H1 (cell line): ENCODE measurements around the gene CEND1. TPM values are rescaled to one million over a fixed set of nuclear protein-coding genes. Genes with fewer than 3 reads are reported as not detected.

Experiments used
- CEBPB ChIP-seq: IDR thresholded peaks from 2 replicates; pipeline ENCODE4 v1.6.1; 2012; ENCODE audit warnings: low read depth, low read length
- RNF2 ChIP-seq: fragments of 200-900, 300-1000 bp; sonication (generic); IDR thresholded peaks from 2 replicates; pipeline ENCODE4 v1.7.1; 2016; ENCODE audit warnings: borderline replicate concordance, low read depth, mild to moderate bottlenecking, antibody characterized with exemption, low read length; ENCODE audit not compliant: poor library complexity, severe bottlenecking; ENCODE audit errors: missing control alignments
- SUZ12 ChIP-seq: fragments of 200-600 bp; sonication (generic); IDR thresholded peaks from 2 replicates; pipeline ENCODE4 v1.6.1; 2012; ENCODE audit warnings: mild to moderate bottlenecking, inconsistent platforms, low read length, moderate library complexity, mixed read lengths
- YY1 ChIP-seq: IDR thresholded peaks from 2 replicates; pipeline ENCODE4 v1.6.1; 2011; ENCODE audit warnings: low read depth, mild to moderate bottlenecking, low read length
- ZNF274 ChIP-seq: IDR thresholded peaks from 2 replicates; pipeline ENCODE4 v1.7.0; 2012; ENCODE audit warnings: low read length, borderline replicate concordance; ENCODE audit errors: extremely low read depth
- polyA plus RNA-seq, 7 experiments: library from polyadenylated mRNA; depleted of rRNA in 3 of 7; stranded (reverse) in 5 of 7; unstranded in 2 of 7; fragments of >200 nt in 5 of 7; fragments of 200-250 nt in 2 of 7; gene quantifications; 1 replicate in 5 of 7; 2 replicates in 1 of 7; 4 replicates in 1 of 7; pipeline versions ENCODE4 v1.2.1 to v1.2.3, GENCODE V29; 2011 to 2013; ENCODE audit warnings: missing spikeins in 2 of 7, mixed read lengths in 2 of 7
- total RNA-seq: library from RNA; stranded (reverse); fragmentation: NEBNext Ultra II Directional; extraction: Animal tissue kit (Norgen Biotek cat#: 25700); gene quantifications from 2 replicates; pipeline ENCODE4 v1.2.1, GENCODE V29; 2021

The CEND1 gene
- total and polyA plus RNA-seq, 2 of the 8 experiments (the other 6 are each of a cell fraction or from before 2014, with no cell fraction given): 0.82 to 5.0 TPM

DNA sequence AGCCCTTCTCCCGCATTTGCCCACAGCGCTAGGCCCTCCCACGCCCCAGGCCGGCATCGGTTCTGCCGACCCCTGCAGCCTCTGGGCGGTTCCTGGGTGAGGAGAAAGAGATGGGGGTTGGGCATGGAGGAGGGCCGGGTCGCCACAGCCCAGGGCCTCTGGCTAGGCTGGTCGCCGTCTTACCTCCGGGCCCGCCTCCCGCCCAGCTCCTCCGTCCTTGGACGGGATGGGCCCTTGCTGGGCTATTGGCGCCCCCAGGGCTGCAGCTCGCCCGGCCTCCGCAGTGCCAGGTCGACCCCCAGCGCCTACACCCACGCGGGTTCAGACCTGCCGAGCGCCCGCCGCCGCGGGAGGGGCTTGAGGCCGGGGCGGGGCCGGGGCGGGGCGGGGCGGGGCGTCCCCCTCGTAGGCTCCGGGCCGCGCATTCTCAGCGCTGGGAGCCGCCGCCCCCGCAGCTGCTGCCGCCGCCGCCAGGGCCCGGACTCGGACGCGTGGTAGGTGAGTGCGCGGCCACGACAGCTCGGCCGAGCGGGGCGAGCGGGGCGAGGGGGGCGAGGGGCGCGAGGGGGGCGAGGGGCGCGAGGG is 42.7 kb upstream of the CEND1 start, which contains the start of gene CD151 (continued):
- TF ChIP-seq YY1 (0 out of 2 replicates have a peak, but pooled peaks have one; percentile 10), CEBPB (no peak), RNF2 (no peak), SUZ12 (no peak), ZNF274 (no peak)
- TF ChIP-seq, all 59 proteins: peak for 9
